CD4-positive, alpha-beta memory T cell (primary cell): ENCODE measurements around the gene REEP3. TPM values are rescaled to one million over a fixed set of nuclear protein-coding genes. Genes with fewer than 3 reads are reported as not detected.

Experiments used
- CTCF ChIA-PET: fragments of 350-600 bp; sonication (Branson Sonifier 250); formaldehyde crosslinking; loops from one replicate; lab custom pipeline; 2021; ENCODE audit warnings: inconsistent platforms; ENCODE audit not compliant: partially characterized antibody; lab: Charles Lee
- POLR2A ChIA-PET: fragments of 350-600 bp; sonication (Branson Sonifier 250); formaldehyde crosslinking; loops from one replicate; lab custom pipeline; 2021; ENCODE audit not compliant: partially characterized antibody; lab: Charles Lee
- DNase-seq, 5 donors: peaks; one replicate each; pipeline versions ENCODE4 v3.0.0 to v3.0.0-alpha.2; 2020 to 2022; ENCODE audit warnings: mixed read lengths in 1 of 5
- H3K27ac ChIP-seq: one replicate; pipeline ENCODE4 v1.7.0; 2013; ENCODE audit warnings: low read depth, low read length
- H3K27me3 ChIP-seq: 2 replicates; pipeline ENCODE4 v1.7.0; 2013; ENCODE audit warnings: mild to moderate bottlenecking, low read length, moderate library complexity; ENCODE audit not compliant: insufficient read depth
- H3K36me3 ChIP-seq: 2 replicates; pipeline ENCODE4 v1.7.0; 2013; ENCODE audit warnings: mild to moderate bottlenecking, low read length, moderate library complexity; ENCODE audit not compliant: insufficient read depth
- H3K4me1 ChIP-seq: 2 replicates; pipeline ENCODE4 v1.7.0; 2013; ENCODE audit warnings: mild to moderate bottlenecking, low read length, moderate library complexity; ENCODE audit not compliant: insufficient read depth
- H3K4me3 ChIP-seq, 2 donors: one replicate each; pipeline ENCODE4 v1.7.0; 2013; ENCODE audit warnings: low read length in 2 of 2, mild to moderate bottlenecking in 1 of 2
- H3K9me3 ChIP-seq, 2 donors: one replicate each; pipeline ENCODE4 v1.7.0; 2013; ENCODE audit warnings: low read length in 2 of 2, control low read depth in 1 of 2; ENCODE audit not compliant: control insufficient read depth in 1 of 2
- H3K27ac Mint-ChIP-seq, 7 donors: one replicate each; pipeline ENCODE4 v1.8.0; 2020 to 2021; ENCODE audit warnings: mixed read lengths in 7 of 7, mild to moderate bottlenecking in 6 of 7, inconsistent platforms in 3 of 7, moderate library complexity in 3 of 7
- H3K27me3 Mint-ChIP-seq, 2 donors: one replicate each; pipeline ENCODE4 v1.8.0; 2020 to 2021; ENCODE audit warnings: mixed read lengths in 2 of 2
- H3K36me3 Mint-ChIP-seq, 2 donors: one replicate each; pipeline ENCODE4 v1.8.0; 2020 to 2021; ENCODE audit warnings: mixed read lengths in 2 of 2, inconsistent platforms in 1 of 2, mild to moderate bottlenecking in 1 of 2
- H3K4me1 Mint-ChIP-seq, 4 donors: one replicate each; pipeline ENCODE4 v1.8.0; 2020 to 2021; ENCODE audit warnings: mixed read lengths in 4 of 4, mild to moderate bottlenecking in 1 of 4
- H3K4me3 Mint-ChIP-seq, 8 donors: one replicate each; pipeline ENCODE4 v1.8.0; 2020 to 2021; ENCODE audit warnings: mixed read lengths in 8 of 8, mild to moderate bottlenecking in 7 of 8, moderate library complexity in 6 of 8, inconsistent platforms in 3 of 8
- H3K9me3 Mint-ChIP-seq, 8 donors: one replicate each; pipeline ENCODE4 v1.8.0; 2020 to 2021; ENCODE audit warnings: mixed read lengths in 8 of 8, mild to moderate bottlenecking in 5 of 8, inconsistent platforms in 3 of 8, moderate library complexity in 1 of 8
- intact Hi-C: fragments of 100-400 bp; cut with micrococcal nuclease; formaldehyde crosslinking; loops from one replicate; pipeline ENCODE4 v1.15.1; 2023
- polyA plus RNA-seq, 2 donors: library from polyadenylated mRNA; unstranded; fragments of 300-500 nt; fragmentation: Illumina TruSeq; gene quantifications; one replicate each; pipeline ENCODE4 v1.2.3, GENCODE V29; 2021
- total RNA-seq, 2 experiments: library from RNA; stranded (reverse); gene quantifications; one replicate each; pipeline ENCODE4 v1.2.3, GENCODE V29; 2021

REEP3 gene
- total and polyA plus RNA-seq, 4 experiments from 2014 or later: 15.3 to 23.8 (median 18.7) TPM

DNA sequence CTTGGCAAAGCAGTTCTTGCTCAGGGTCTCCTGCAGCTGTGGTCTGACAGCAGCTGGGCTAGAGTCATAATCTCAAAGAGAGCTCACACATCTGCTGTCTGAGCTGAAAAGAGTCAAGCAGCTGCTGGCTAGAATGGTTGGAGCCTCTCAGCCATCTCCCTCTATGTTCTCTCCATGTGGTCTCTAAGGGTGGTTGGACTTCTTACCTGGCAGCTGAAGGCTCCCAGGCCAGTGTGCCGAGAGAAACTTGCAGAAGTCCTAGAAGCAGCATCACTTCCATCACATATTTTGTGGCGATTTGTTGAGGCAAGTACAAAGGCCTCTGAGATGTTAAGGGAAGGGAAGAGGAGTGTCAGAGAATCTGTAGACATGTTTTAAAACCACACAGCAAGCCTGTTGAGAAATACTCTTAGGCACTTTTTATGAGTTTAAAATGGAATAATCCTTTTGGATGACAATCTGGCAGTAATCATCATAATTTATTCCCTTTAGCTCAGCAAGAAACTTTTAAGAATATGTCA, 93.2 kb downstream of the REEP3 start:
- H3K27me3 ChIP-seq: no peaks in the 10 kb centered on the region
- H3K36me3 Mint-ChIP-seq: peaks cover 11 to 24% of the 10 kb centered on the region in 2 donors
- H3K27ac Mint-ChIP-seq: peak overlapping the region in 4 of 7 donors; percentile 29 to 85 (median 76)
- no peaks in the 10 kb centered on the region for H3K27me3 Mint-ChIP-seq
- H3K9me3 ChIP-seq: no peaks in the 10 kb centered on the region
- no peaks in the 10 kb centered on the region for H3K4me1 Mint-ChIP-seq
- no peak overlapping the region for H3K27ac ChIP-seq
- DNase-seq: no peak
- intact Hi-C loops: no loop called here
- CTCF ChIA-PET: interaction anchor here (1.1 to 4.3 kb wide), 2 partner anchors 16 to 448 kb away, joined by 3 to 22 read pairs; no protein-coding TSS in a partner anchor
- no peaks in the 10 kb centered on the region for H3K9me3 Mint-ChIP-seq
- POLR2A ChIA-PET: no interaction called here
- no peak overlapping the region for H3K4me3 ChIP-seq
- no peaks in the 10 kb centered on the region for H3K4me1 ChIP-seq
- no peak overlapping the region for H3K4me3 Mint-ChIP-seq
- H3K36me3 ChIP-seq: no peaks in the 10 kb centered on the region

GRCh38 chr10:63618552-63618951, 97.4 kb downstream of the REEP3 start:
- no peak overlapping the region for H3K27ac Mint-ChIP-seq
- H3K36me3 Mint-ChIP-seq: peaks cover 23 to 30% of the 10 kb centered on the region in 2 donors
- no peak for DNase-seq
- ChIA-PET POLR2A (no interaction called here), CTCF (interaction anchor here (2.3 kb wide), 1 partner anchor 10 kb away, joined by 11 read pairs; no protein-coding TSS in a partner anchor)
- no peaks in the 10 kb centered on the region for H3K9me3 Mint-ChIP-seq
- H3K36me3 ChIP-seq: no peaks in the 10 kb centered on the region
- H3K9me3 ChIP-seq: no peaks in the 10 kb centered on the region
- no peak overlapping the region for H3K4me3 ChIP-seq
- no peak overlapping the region for H3K4me3 Mint-ChIP-seq
- H3K4me1 Mint-ChIP-seq: no peaks in the 10 kb centered on the region
- no peak overlapping the region for H3K27ac ChIP-seq
- no peaks in the 10 kb centered on the region for H3K4me1 ChIP-seq
- no peaks in the 10 kb centered on the region for H3K27me3 ChIP-seq
- intact Hi-C loops: no loop called here
- H3K27me3 Mint-ChIP-seq: no peaks in the 10 kb centered on the region

GRCh38 chr10:63619426-63619825, 98.2 kb downstream of the REEP3 start:
- no peaks in the 10 kb centered on the region for H3K9me3 ChIP-seq
- Mint-ChIP-seq H3K4me3 (no peak overlapping the region), H3K4me1 (no peaks in the 10 kb centered on the region), H3K27ac (no peak overlapping the region), H3K9me3 (no peaks in the 10 kb centered on the region), H3K27me3 (no peaks in the 10 kb centered on the region), H3K36me3 (peaks cover 22 to 28% of the 10 kb centered on the region in 2 donors)
- intact Hi-C loops: no loop called here
- no peak overlapping the region for H3K27ac ChIP-seq
- ChIA-PET POLR2A (no interaction called here), CTCF (interaction anchor here (1.0 to 2.3 kb wide), 2 partner anchors 9 to 453 kb away, joined by 5 to 11 read pairs; no protein-coding TSS in a partner anchor)
- no peaks in the 10 kb centered on the region for H3K36me3 ChIP-seq
- no peaks in the 10 kb centered on the region for H3K27me3 ChIP-seq
- DNase-seq: no peak
- no peaks in the 10 kb centered on the region for H3K4me1 ChIP-seq
- H3K4me3 ChIP-seq: no peak overlapping the region

DNA sequence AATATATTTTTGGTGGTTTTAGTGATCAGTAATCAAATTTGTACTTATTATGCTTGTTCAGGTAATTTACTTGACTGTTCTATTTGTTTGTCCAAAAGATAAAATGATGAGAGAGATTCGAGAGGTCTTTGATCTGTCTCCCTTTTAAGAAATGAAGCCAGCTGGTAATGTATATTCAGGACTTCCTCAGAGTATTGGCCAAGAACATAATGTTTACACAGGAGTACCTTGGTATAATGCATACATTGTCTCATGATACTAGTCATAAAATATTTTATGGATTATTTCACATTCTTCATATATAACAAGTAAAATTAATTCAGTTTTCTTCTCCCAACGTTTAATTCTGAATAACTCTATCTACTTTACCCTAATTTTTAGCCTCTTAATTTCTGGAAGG, 100.9 kb downstream of the REEP3 start:
- Mint-ChIP-seq H3K4me1 (no peaks in the 10 kb centered on the region), H3K4me3 (no peak overlapping the region), H3K36me3 (peaks cover 11 to 24% of the 10 kb centered on the region in 2 donors), H3K9me3 (no peaks in the 10 kb centered on the region), H3K27me3 (no peaks in the 10 kb centered on the region), H3K27ac (no peak overlapping the region)
- CTCF ChIA-PET: interaction anchor here (0.8 to 1.4 kb wide), 3 partner anchors 8 to 465 kb away, joined by 3 to 7 read pairs (median 5); no protein-coding TSS in a partner anchor
- no peaks in the 10 kb centered on the region for H3K36me3 ChIP-seq
- H3K27me3 ChIP-seq: no peaks in the 10 kb centered on the region
- intact Hi-C loops: no loop called here
- H3K4me3 ChIP-seq: no peak overlapping the region
- H3K9me3 ChIP-seq: no peaks in the 10 kb centered on the region
- H3K27ac ChIP-seq: no peak overlapping the region
- DNase-seq: no peak
- POLR2A ChIA-PET: interaction anchor here (0.6 kb wide), 2 partner anchors 184 to 408 kb away, joined by 3 read pairs; no protein-coding TSS in a partner anchor
- H3K4me1 ChIP-seq: no peaks in the 10 kb centered on the region

DNA sequence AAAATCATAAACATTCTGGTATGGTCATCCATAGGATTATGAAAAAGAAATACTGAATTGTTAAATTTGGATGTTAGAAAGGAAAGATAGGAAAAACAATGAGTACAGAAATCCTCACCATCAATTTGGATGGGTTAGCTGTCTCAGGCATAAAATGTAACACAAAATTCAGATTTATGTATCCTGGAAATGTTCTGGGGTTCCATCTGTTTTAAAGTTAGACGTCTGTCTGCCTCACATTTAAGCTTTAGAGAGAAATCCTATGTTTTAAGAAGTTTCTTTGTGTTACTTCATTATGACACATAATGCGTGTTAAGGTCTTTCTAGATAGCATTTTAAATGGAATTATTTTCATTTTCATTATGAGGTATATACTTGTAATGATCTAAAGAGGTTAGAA, 103.5 kb downstream of the REEP3 start:
- Mint-ChIP-seq H3K4me3 (no peak overlapping the region), H3K27me3 (no peaks in the 10 kb centered on the region), H3K4me1 (peaks cover 14 to 23% (median 19%) of the 10 kb centered on the region in 4 donors), H3K9me3 (no peaks in the 10 kb centered on the region), H3K27ac (peak overlapping the region in 1 of 7 donors; percentile 43), H3K36me3 (peaks cover 4 to 17% of the 10 kb centered on the region in 2 donors)
- intact Hi-C loops: no loop called here
- H3K27ac ChIP-seq: no peak overlapping the region
- no peaks in the 10 kb centered on the region for H3K36me3 ChIP-seq
- peaks cover 20% of the 10 kb centered on the region for H3K4me1 ChIP-seq
- DNase-seq: no peak
- H3K27me3 ChIP-seq: no peaks in the 10 kb centered on the region
- H3K9me3 ChIP-seq: no peaks in the 10 kb centered on the region
- POLR2A ChIA-PET: no interaction called here
- H3K4me3 ChIP-seq: no peak overlapping the region
- CTCF ChIA-PET: interaction anchor here (1.6 kb wide), 1 partner anchor 408 kb away, joined by 4 read pairs; no protein-coding TSS in a partner anchor

DNA sequence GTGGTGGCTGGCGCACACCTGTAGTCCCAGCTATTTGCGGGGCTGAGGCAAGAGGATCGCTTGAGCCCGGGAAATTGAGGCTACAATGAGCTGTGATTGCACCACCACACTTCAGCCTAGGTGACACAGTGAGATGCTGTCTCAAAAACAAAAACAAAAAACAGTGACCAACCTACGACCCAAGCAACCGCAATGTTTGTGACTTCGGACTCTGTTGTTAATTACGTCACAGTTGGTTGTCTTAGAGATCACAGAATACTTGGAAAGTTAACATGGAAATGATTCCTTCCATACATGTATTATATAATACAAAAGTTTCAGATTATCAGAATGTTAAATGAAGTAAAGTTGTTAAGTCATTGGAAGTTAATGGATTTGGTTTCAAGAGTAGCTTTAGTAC, 106.2 kb downstream of the REEP3 start:
- POLR2A ChIA-PET: interaction anchor here (0.9 kb wide), 1 partner anchor 461 kb away, joined by 3 read pairs; no protein-coding TSS in a partner anchor
- CTCF ChIA-PET: interaction anchor here (0.7 to 7.7 kb wide), 12 partner anchors 8 to 469 kb away, joined by 3 to 115 read pairs (median 8); no protein-coding TSS in a partner anchor
- H3K4me3 Mint-ChIP-seq: peak overlapping the region in 2 of 8 donors; percentile 12 to 48
- H3K27ac Mint-ChIP-seq: no peak overlapping the region
- Histone ChIP-seq H3K9me3 (no peaks in the 10 kb centered on the region), H3K36me3 (no peaks in the 10 kb centered on the region), H3K27me3 (no peaks in the 10 kb centered on the region), H3K27ac (no peak overlapping the region), H3K4me1 (peaks cover 28% of the 10 kb centered on the region), H3K4me3 (no peak overlapping the region)
- no peaks in the 10 kb centered on the region for H3K9me3 Mint-ChIP-seq
- intact Hi-C loops: no loop called here
- peaks cover 17 to 29% (median 22%) of the 10 kb centered on the region in 4 donors for H3K4me1 Mint-ChIP-seq
- H3K36me3 Mint-ChIP-seq: peaks cover 2 to 8% of the 10 kb centered on the region in 2 donors
- no peaks in the 10 kb centered on the region for H3K27me3 Mint-ChIP-seq
- DNase-seq: no peak

DNA sequence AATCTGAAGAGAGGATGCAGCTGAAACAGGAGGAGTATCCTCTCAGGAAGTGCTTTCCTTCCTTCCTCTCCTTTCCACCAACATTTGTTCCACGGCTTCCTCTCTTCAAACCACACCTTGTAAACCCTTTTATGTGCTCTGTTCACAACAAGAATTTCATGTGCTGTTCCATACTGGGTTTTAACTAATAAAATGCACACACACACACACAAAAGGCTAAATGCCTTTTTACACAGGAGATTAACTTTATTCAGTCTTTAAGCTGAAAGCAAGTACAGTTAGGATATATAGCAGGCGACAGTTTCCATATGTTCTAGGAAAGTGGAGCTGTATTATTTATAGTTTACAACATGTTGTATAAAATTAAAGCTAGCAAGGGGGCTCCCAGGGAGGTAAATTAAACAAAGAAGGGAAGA, 106.7 kb downstream of the REEP3 start:
- no peaks in the 10 kb centered on the region for H3K9me3 ChIP-seq
- Mint-ChIP-seq H3K4me3 (peak overlapping the region in 3 of 8 donors; percentile 12 to 48 (median 28)), H3K27me3 (no peaks in the 10 kb centered on the region), H3K27ac (peak overlapping the region in 2 of 7 donors; percentile 44 to 73), H3K36me3 (peaks cover 2 to 6% of the 10 kb centered on the region in 2 donors), H3K4me1 (peaks cover 17 to 29% (median 22%) of the 10 kb centered on the region in 4 donors), H3K9me3 (no peaks in the 10 kb centered on the region)
- DNase-seq: no peak
- H3K27ac ChIP-seq: no peak overlapping the region
- ChIA-PET POLR2A (interaction anchor here (0.9 to 1.8 kb wide), 2 partner anchors 410 to 461 kb away, joined by 3 to 9 read pairs; no protein-coding TSS in a partner anchor), CTCF (interaction anchor here (0.7 to 7.7 kb wide), 19 partner anchors 9 to 470 kb away, joined by 3 to 115 read pairs (median 5); partner anchors contain the start of gene REEP3)
- peaks cover 28% of the 10 kb centered on the region for H3K4me1 ChIP-seq
- no peak overlapping the region for H3K4me3 ChIP-seq
- no peaks in the 10 kb centered on the region for H3K27me3 ChIP-seq
- H3K36me3 ChIP-seq: no peaks in the 10 kb centered on the region
- intact Hi-C loops: loop anchor here (2.0 kb wide), 1 partner anchor 163 kb away; the partner anchor contains the start of gene JMJD1C
